Testis (tissue), 3 donors: Measurements from ENCODE around the gene FSHR. TPM values are rescaled to one million over a fixed set of nuclear protein-coding genes. Genes with fewer than 3 reads are reported as not detected.
A peak's percentile ranks its signal among the peaks of the same experiment; 100 is the strongest.

Source experiments
- DNase-seq: peaks from one replicate; pipeline ENCODE4 v3.0.0-alpha.2; 2019
- H3K27ac ChIP-seq, 2 donors: fragments of 200-600 bp; sonication (generic); one replicate each; pipeline ENCODE4 v1.5.1; 2019
- H3K27me3 ChIP-seq: fragments of 200-600 bp; sonication (generic); one replicate; pipeline ENCODE4 v1.5.1; 2019
- H3K36me3 ChIP-seq: fragments of 200-600 bp; sonication (generic); one replicate; pipeline ENCODE4 v1.5.1; 2017; ENCODE audit warnings: low read depth; ENCODE audit errors: missing control alignments
- H3K4me1 ChIP-seq: fragments of 200-600 bp; sonication (generic); one replicate; pipeline ENCODE4 v1.5.1; 2019
- H3K4me3 ChIP-seq, 2 donors: fragments of 200-600 bp; sonication (generic); one replicate each; pipeline ENCODE4 v1.5.1; 2017 to 2019
- H3K9me3 ChIP-seq: fragments of 200-600 bp; sonication (generic); one replicate; pipeline ENCODE4 v1.5.1; 2017
- CTCF ChIP-seq, 3 experiments: fragments of 450-650 bp in 2 of 3; fragments of 200-600 bp in 1 of 3; sonication (generic) in 1 of 3; IDR thresholded peaks; one replicate each; pipeline ENCODE4 v1.5.1; 2016 to 2019; ENCODE audit warnings: antibody characterized with exemption in 3 of 3, mild to moderate bottlenecking in 2 of 3, moderate library complexity in 1 of 3
- POLR2A ChIP-seq: fragments of 450-650 bp; IDR thresholded peaks from one replicate; pipeline ENCODE4 v1.6.1; 2017; ENCODE audit warnings: antibody characterized with exemption, mild to moderate bottlenecking, moderate library complexity
- WGBS, 2 donors: methylation state at CpG; one replicate each; pipeline ENCODE4 v1.1.5; 2018; 5-methylcytosine and 5-hydroxymethylcytosine counted together
- intact Hi-C: fragments of 100-400 bp; cut with DNase I; formaldehyde crosslinking; loops from one replicate; pipeline ENCODE4 v1.15.1; 2023; ENCODE audit warnings: low total_unique reads
- polyA plus RNA-seq: library from polyadenylated mRNA; stranded (reverse); fragments of 350-450 nt; fragmentation: Illumina TruSeq; extraction: RNeasy Lipid Tissue Mini Kit (QIAGEN cat#74804); gene quantifications from one replicate; pipeline ENCODE4 v1.2.3, GENCODE V29; 2014; ENCODE audit warnings: low read depth, low replicate concordance; ENCODE audit not compliant: insufficient read depth
- total RNA-seq, 2 donors: library from RNA; depleted of rRNA; stranded (reverse); fragments of >200 nt; gene quantifications; one replicate each; pipeline ENCODE4 v1.2.3, GENCODE V29; 2016

The FSHR gene
- total and polyA plus RNA-seq, 3 donors from 2014 or later: 8.8 to 22.6 (median 22.0) TPM

GRCh38 chr2:48948400-48949125 is 205.8 kb downstream of the FSHR start:
- no peak overlapping the region for H3K4me3 ChIP-seq
- H3K36me3 ChIP-seq: no peaks in the 10 kb centered on the region
- TF ChIP-seq POLR2A: no peak
- TF ChIP-seq CTCF (IDR thresholded peaks at IDR 0.05): no peak
- intact Hi-C loops: no loop called here
- no peak for DNase-seq
- H3K4me1 ChIP-seq: no peaks in the 10 kb centered on the region
- no peaks in the 10 kb centered on the region for H3K9me3 ChIP-seq
- no peaks in the 10 kb centered on the region for H3K27me3 ChIP-seq
- H3K27ac ChIP-seq: no peak overlapping the region
- 54% methylated on average over 6 of the region's 6 CpGs for whole genome bisulfite sequencing, 2 donors

- WGBS, 2 donors: 39 to 43% methylated on average over 2 of the region's 2 CpGs
- TF ChIP-seq POLR2A (no peak), CTCF (IDR thresholded peaks at IDR 0.05) (peak; percentile 79 to 94 (median 93))
- no peaks in the 10 kb centered on the region for H3K9me3 ChIP-seq
- intact Hi-C loops: no loop called here
- H3K27ac ChIP-seq: no peak overlapping the region
- DNase-seq: peak; percentile 51
- no peaks in the 10 kb centered on the region for H3K36me3 ChIP-seq
- no peaks in the 10 kb centered on the region for H3K27me3 ChIP-seq
- H3K4me1 ChIP-seq: no peaks in the 10 kb centered on the region
- H3K4me3 ChIP-seq: no peak overlapping the region
Observed at GRCh38 chr2:48946449-48947048, 207.8 kb downstream of the FSHR start.

- Histone ChIP-seq H3K9me3 (no peaks in the 10 kb centered on the region), H3K27me3 (no peaks in the 10 kb centered on the region), H3K4me1 (no peaks in the 10 kb centered on the region), H3K36me3 (no peaks in the 10 kb centered on the region), H3K27ac (no peak overlapping the region), H3K4me3 (no peak overlapping the region)
- 69 to 80% methylated on average over 1 of the region's 1 CpG for WGBS, 2 donors
- TF ChIP-seq CTCF (IDR thresholded peaks at IDR 0.05) (no peak), POLR2A (no peak)
- intact Hi-C loops: no loop called here
- DNase-seq: no peak
Observed at GRCh38 chr2:48944956-48945355, 209.4 kb downstream of the FSHR start.

- 40 to 47% methylated on average over 3 of the region's 3 CpGs for WGBS, 2 donors
Observed at GRCh38 chr2:48943436-48943835, 210.9 kb downstream of the FSHR start.

More at GRCh38 chr2:48943436-48943835, 210.9 kb downstream of the FSHR start:
- Histone ChIP-seq H3K27ac (no peak overlapping the region), H3K9me3 (no peaks in the 10 kb centered on the region), H3K27me3 (no peaks in the 10 kb centered on the region), H3K4me1 (no peaks in the 10 kb centered on the region), H3K36me3 (no peaks in the 10 kb centered on the region), H3K4me3 (no peak overlapping the region)
- no peak for DNase-seq
- TF ChIP-seq CTCF (IDR thresholded peaks at IDR 0.05): no peak
- TF ChIP-seq POLR2A: no peak
- intact Hi-C loops: no loop called here
